Measurements from ENCODE around the gene MYO7B.

MYO7B gene

DNA sequence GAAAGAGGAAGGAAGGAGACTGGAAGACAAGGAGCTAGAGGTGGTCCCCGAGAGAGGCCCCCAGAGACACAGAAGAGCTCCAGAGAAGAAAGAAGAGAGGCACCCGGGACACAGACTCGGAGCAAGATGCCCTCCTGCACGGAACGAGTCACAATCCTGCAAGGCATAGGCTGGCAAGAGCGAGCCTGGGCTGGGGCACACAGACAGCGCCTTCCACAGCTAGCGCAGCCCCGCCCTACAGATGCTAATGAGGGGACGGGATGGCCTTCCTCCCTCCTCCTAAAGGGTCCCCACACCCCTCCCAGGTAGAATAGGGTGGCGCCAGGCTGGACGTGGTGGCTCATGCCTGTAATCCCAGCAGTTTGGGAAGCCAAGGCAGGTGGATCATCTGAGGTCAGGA is 90.7 kb downstream of the MYO7B start:
- DNase-seq (ENCODE audit: low read depth in 2 of 2) = no peak

DNA sequence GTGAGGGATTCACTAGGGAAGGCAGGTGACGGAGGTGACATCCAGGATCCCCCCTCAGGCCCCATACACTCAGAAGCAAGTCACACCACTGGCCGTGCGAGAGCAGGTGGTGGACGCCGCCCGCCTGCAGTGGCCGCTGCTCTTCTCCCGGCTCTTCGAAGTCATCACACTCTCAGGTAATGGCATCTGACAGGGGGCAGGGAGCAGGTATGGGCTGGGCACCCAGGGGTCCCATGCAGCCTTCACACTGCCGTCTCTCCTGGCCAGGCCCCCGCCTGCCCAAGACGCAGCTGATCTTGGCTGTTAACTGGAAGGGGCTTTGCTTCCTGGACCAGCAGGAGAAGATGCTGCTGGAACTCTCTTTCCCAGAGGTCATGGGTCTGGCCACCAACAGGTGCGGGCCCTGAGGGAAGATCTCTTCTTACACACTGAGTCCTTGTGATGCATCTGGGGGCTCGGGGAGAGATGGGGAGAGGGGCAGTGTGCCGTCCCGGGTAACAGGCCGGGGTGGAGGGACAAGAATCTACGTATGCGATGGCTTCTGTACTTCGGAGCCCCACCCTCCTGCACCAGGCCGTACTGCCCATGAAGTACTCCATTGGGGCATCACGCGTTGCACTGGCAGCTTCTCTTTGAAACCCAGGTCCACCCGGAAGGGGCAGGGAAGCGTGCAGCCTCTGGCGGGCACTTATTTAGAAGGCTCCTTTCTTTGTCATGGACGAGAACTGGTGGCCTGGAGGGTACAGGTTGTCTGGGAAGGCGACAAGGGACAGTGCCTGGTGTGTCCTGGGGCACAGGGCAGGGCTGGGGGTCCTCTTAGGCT is 91.6 kb downstream of the MYO7B start:
- no peak for DNase-seq (ENCODE audit: low read depth in 2 of 2)

DNA sequence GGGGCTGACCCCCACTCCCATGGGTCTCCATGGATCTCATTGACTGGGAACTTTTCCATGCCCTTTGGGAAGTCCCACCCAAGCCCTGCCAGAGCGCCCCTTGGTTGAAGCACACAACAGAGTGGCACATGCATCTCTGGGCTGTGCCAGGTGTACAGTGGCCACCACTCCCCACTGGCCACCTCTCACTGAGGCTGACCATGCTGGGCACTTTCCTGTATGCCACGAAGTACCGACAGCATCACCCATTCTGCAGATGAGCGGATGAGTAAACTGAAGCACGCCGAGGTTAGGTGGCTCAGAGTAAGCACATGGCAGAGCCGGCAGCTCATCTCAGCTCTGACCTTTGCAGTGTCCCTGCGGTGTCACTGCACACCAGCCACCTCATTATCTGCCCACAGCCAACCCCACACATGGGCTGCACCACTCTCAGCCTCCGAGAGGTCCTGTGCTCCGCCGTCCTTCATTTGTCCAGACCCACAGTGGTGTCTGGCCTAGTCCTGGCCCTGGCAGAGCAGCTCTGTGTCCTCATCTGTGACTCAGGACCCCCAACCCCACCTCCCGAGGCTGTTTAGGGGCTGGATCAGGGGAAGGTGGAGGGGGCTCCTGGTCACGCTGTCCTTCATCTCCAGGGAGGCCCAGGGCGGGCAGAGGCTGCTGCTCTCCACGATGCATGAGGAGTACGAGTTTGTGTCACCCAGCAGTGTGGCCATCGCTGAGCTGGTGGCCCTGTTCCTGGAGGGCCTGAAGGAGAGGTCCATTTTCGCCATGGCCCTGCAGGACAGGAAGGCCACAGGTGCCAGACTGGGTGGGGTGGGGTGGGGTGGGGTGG is 92.5 kb downstream of the MYO7B start:
- no peak for DNase-seq (ENCODE audit: low read depth in 2 of 2)

DNA sequence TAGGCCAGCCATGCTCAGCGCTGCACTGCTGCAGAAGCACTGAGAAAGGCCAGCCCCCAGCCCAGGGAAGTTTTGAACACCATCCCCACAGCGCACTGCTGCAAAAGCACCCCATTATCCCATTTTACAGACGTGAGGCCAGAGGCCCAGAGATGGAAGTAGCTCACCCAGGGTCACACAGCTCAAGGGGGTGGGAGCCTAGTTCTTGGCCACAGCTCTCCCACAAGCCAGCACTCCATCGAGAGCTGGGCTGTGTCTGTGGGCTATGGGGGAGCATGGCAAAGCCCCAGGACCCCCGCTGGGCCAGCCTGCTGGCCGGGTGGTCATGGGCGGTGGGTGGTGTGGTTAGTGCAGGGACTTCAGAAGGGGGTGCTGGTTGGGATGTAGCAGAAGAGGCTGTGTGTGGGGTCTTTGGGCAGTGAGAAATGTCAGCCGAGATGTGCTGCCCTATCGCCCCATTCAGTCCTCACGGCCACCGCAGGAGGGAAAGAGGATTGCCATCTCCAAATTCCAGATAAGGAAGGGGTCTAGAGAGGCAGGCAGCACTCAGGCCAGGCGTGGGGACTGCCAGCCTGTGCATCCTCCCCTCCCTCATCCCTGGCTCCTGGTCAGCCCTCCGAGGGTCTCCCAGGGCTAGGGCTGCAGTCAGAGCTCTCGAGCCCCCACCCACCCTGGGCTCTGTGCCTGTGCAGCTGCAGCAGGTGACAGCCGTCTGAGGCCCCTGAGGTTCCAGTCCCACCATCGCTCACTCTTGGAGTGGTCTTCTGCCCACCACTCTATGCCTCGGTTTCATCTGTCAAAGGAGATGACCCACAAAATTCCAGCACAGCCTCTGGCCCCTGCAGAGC is 93.5 kb downstream of the MYO7B start:
- DNase-seq (ENCODE audit: low read depth in 2 of 2) = no peak

DNA sequence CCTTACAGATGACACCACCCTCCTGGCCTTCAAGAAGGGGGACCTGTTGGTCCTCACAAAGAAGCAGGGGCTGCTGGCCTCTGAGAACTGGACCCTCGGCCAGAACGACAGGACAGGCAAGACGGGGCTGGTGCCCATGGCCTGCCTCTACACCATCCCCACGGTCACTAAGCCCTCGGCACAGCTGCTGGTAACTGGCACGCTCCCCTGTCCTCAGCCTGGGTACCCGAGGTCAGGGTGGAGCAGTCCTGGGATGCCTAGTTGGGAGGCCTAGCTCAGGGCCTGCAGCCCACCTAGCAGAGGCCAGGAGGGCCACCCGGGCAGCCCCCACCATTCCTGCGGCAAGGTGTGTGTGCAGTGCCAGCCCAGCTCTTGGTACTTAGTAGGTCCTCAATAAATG is 94.2 kb downstream of the MYO7B start:
- DNase-seq (ENCODE audit: low read depth in 2 of 2) = no peak

DNA sequence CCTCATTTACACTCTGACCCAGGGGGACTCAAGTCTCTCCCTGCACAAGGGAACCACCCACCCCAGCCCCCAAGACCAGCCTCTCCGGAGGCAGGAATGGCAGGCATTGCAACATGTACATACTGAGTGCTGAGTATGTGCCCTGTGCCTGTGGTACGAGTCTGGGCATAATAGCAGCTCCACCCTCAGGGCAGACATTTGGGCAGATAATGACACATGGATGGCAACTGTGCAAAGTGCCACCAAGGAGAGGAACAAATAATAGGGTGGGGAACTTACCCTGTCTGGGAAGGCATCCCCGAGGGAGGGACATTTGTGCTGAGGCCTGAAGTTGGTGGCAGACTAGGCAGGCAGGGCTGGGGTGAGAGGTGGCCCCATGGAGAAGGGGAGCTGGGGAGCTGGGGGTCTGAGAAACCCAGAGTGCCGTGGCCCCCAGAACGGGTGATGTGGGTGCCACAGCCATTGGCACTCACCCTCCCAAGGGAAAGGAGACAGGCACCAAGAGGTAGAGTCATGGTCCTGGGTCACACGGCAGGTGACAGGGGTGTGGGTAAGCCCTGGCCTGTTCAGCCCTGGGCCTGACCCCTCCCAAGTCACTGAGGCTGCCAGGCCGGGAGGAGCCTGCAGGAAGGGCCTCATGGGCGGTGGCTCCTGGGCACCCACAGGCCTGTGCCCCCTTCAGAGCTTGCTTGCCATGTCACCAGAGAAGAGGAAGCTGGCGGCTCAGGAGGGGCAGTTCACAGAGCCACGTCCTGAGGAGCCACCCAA is 94.8 kb downstream of the MYO7B start:
- DNase-seq (ENCODE audit: low read depth in 2 of 2) = no peak

DNA sequence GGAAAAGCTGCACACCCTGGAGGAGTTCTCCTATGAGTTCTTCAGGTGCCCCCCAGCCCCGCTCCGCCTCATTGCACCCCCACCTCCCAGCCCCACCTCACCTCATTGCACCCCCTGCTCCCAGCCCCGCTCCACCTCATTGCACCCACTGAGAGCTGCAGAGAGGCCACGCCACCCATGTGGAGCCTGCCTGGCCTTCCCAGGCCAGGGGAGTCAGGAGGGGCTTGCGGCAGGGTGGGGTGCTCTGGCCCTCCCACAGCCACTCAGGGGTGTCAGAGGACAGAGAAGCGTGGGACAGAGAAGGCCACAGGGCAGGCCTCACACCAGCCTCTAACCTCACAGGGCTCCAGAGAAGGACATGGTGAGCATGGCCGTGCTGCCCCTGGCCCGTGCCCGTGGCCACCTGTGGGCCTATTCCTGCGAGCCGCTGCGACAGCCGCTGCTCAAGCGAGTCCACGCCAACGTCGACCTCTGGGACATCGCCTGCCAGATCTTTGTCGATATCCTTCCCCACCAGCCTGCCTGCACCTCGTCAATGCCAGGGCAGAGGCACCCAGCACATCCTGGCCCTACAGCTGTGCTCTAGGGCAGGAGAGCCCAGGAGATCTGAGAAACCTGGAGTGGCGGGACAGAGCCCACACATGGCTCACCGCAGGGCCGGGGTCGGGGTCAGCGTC is 95.5 kb downstream of the MYO7B start:
- DNase-seq (ENCODE audit: low read depth in 2 of 2) = no peak

DNA sequence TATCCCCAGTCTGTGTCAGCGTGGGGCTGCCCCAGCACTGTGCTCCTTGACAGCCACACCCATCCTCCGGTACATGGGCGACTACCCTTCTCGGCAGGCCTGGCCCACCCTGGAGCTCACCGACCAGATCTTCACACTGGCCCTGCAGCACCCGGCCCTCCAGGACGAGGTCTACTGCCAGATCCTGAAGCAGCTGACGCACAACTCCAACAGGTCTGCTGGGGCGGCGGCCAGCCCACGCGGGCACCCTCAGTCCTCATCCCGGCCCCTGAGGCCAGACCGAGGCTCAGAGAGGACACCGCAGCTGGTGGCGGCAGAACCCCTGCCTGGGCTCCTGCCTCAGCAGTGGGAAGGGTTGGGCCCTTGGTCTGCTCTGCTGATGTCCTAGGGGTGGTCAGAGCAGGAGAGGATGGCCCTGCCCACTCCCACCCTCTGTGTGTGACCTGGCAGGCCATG is 96.1 kb downstream of the MYO7B start:
- no peak for DNase-seq (ENCODE audit: low read depth in 2 of 2)

DNA sequence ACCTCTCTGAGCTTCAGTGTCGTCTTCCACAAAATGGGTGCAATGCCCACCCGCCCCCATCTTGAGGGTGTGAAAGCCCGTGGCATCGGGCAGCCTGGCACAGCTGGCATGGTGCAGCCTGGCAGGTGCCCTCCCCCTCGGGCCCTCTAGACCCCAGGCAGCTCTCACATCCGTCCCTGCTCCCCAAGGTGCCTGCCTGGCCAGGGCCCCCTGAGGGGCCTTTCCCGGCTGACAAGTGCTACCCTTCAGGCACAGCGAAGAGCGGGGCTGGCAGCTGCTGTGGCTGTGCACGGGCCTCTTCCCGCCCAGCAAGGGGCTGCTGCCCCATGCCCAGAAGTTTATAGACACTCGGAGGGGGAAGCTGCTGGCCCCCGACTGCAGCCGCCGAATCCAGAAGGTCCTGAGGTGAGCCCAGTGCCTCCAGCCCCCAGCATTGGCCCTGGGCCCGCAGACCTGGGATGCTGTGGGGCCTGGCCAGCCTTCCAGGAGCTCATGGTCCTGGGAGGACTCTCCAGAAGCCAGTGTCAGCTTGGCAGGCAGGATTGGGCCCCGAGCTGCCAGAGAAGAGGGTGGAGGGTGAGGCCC is 96.6 kb downstream of the MYO7B start:
- DNase-seq (ENCODE audit: low read depth in 2 of 2) = no peak

DNA sequence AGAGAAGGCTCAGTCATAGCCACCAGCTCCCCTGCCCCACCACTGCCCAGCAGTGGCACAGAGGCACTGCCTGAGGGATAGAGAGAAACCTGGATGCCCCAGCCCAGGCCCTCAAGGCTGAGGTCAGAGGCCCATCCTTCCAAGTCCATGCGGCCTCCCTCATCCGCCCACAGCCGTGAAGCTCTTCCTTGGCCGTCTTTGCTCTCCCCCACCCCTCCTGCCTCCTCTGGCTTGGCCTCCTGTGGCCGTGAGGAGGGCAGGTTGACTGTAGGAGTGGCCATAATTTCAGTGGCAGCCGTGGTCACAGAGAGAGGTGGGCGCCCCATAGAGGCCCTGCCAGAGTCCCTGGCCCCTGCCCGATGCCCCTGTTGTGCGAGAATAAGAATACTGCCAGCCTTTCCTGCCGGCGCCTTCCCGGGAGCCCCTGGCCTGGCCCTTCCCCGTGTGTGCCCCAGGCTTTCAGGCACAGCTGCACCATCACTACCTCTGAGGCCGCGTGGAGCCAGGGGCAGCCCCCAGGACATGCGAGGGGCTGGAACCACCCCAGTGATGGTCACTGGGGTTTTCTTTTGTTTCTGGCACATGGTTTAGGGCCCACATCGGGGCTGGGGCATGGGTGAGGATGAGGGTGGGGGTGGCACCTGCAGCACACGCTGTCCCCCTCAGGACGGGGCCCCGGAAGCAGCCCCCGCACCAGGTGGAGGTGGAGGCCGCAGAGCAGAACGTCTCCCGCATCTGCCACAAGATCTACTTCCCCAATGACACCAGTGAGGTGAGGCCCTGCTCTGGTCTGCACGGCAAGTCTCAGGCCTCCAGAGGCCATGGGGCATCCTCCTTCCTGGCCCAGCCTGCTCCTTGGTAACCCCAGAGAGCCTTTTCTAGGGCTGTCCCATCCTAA is 97.4 kb downstream of the MYO7B start:
- no peak for DNase-seq (ENCODE audit: low read depth in 2 of 2)

DNA sequence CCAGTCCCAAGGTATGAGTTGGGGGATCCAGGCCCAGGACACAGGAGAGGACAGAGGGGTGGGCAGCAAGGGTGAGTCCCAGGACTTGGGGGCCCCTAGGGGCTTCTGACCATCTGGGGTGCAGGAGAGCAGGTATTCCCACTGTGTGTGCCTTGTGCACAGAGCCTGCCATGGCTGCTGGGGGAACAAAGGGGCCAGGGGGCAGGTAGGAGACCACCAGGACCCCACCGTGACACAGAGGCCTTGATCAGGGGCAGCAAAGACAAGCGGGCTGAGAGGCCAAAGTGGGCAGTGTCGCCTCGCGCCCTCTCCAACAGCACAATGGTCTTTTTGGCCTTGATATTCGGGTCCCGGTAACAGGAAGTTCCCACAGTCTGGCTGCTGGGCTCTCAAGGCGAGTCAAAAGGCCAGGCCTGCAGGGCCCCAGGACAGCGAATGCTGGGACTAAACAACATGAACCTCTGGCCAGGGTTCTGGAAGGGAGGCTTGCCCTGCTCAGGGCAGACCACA is 98.1 kb downstream of the MYO7B start:
- no peak for DNase-seq (ENCODE audit: low read depth in 2 of 2)

DNA sequence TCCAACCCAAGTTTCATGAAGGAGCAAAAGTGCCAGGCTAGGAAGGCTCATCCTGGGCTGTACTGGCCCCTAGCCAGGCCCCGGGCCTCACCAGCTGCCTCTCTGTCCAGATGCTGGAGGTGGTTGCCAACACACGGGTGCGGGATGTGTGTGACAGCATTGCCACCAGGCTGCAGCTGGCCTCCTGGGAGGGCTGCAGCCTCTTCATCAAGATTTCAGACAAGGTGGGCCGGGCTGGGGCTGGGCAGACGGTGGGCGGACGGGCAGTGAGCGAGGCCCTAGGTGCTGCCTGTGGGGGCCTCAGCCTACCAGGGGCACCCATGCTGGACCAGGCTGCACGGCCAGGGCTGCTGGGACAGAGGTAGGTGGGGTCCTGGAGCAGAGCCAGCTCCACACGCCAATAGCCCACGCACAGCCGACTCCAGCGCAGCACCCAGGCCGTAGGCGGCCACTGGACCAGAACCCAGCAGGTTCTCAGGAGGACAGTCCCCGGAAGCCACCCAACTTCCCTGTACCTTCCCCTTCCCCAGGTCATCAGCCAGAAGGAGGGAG is 98.7 kb downstream of the MYO7B start:
- no peak for DNase-seq (ENCODE audit: low read depth in 2 of 2)

DNA sequence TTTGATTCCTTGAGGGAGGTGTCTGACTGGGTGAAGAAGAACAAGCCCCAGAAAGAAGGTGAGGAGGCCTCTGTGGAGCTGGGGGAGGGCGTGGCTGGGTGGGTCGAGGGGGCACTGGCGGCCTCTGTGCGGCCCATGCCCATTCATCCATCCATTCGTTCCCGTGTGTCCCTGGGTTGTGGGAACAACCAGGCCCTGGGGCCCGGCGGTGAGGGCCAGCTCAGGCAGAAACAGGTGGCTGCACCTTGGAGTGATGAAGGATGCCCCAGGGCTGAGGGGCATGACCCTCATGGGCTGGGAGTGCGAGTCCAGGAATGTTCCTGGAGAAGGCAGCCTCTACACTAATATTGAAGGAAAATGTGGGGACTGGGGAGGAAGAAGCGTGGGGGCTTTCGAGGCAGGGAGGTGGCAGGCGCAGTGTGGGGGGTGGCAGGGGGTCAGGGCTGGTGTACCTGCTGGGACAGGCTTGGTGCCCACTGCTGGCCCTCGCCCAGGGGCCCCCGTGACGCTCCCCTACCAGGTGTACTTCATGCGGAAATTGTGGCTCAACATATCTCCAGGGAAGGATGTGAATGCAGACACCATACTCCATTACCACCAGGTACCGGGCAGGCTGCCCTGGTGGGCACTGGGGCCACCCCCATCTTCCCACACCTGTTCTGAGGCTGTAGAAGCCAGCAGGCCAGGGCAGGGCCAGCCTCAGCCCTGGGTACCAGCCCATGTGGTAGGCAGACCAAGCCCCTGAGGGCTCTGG is 99.3 kb downstream of the MYO7B start:
- DNase-seq (ENCODE audit: low read depth in 2 of 2) = no peak

DNA sequence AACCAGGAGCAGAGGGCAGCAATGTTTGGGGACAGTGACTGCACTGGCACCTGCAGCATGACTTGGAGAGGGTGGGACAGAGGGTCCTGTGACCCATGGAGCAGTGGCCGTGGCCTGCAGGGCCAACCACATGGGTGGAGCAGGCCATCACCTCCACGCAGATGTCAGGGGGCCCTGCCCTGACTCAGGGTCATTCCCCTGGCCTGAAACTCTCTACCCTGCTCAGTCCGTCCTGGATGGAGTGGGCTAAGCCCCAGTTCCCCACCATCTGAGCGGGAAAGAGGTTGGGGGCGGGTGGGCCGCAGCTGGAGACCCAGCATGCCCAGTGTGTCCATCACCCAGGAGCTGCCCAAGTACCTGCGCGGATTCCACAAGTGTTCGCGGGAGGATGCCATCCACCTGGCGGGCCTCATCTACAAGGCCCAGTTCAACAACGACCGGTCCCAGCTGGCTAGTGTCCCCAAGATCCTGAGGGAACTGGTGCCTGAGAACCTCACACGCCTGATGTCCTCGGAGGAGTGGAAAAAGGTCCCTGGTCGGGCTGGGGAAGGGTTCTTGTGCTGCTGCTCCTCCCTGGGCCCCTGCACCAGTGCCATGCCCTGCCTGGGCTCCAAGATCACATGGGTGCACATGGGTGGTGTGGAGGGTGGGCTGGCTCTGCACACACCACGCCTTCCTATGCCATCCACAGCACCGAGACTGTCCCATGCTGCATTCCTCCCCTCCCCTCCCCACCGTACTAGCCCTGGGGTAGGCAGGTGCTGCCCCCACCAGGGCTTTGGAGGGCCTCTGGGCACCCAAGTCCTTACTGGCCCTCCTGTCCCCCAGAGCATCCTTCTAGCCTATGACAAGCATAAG is 100.1 kb downstream of the MYO7B start:
- no peak for DNase-seq (ENCODE audit: low read depth in 2 of 2)

DNA sequence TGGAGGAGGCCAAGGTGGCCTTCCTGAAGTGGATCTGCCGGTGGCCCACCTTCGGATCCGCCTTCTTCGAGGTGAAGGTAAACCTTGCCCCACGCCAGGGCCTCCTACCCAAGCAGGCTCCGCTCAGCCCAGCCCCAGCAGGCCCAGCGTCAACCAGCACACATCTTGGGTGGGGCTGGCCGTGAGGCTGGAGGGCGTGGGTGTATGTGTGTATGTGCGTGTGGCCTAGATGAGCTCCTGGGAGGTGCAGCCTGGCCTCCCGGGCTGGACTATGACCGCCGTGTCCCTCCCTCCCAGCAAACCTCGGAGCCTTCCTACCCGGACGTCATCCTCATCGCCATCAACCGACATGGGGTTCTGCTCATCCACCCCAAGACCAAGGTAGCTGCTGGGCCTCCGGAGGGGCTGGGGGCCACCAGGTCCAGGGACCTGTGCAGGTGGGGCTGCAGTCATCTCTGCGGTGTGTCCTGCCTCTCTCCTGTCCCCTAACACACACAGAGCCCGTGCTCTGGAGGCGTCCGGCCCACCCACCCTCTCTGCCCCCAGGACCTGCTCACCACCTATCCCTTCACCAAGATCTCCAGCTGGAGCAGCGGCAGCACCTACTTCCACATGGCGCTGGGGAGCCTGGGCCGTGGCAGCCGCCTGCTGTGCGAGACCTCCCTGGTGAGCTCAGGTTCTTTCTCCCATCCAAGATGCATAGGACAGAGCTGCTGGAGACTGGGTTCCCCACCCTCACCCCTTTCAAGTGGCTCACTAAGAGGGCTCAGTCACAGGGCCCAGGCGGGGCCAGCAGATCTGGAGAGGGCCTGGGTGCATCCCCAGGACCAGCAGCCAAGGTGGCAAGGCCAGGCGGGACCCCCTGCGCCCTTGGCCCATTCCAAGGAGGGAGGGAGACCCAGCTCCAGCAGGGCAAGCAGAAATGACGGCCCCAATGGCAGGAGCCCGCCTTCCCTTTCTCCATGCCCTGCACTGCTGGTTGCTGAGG is 101.1 kb downstream of the MYO7B start:
- no peak for DNase-seq (ENCODE audit: low read depth in 2 of 2)

DNA sequence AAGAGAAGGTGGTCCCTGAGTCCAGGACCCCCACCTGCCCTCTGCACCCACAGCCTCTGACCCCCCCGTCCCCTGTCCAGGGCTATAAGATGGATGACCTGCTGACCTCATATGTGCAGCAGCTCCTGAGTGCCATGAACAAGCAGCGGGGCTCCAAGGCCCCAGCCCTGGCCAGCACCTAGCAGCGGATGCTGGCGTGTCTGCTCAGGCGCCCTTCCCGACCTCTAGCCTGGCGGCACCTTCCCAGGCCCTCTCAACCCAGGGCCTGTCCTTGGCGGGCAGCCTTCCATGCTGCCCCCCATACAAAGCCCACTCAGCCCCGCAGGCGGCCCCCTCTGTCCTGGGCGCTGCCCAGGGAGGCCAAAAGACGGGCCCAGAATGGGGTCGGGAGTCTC is 101.8 kb downstream of the MYO7B start:
- DNase-seq (ENCODE audit: low read depth in 2 of 2) = no peak
